GM18519 (cell line): ENCODE data around the gene ABHD16A.

Source experiments
- ATAC-seq: cut with Tn5 transposase; IDR thresholded peaks from one replicate; pipeline ENCODE4 v1.9.1; 2021; ENCODE audit warnings: mild to moderate bottlenecking, moderate library complexity; ENCODE audit not compliant: unreplicated experiment, low FRiP score

Gene ABHD16A

DNA sequence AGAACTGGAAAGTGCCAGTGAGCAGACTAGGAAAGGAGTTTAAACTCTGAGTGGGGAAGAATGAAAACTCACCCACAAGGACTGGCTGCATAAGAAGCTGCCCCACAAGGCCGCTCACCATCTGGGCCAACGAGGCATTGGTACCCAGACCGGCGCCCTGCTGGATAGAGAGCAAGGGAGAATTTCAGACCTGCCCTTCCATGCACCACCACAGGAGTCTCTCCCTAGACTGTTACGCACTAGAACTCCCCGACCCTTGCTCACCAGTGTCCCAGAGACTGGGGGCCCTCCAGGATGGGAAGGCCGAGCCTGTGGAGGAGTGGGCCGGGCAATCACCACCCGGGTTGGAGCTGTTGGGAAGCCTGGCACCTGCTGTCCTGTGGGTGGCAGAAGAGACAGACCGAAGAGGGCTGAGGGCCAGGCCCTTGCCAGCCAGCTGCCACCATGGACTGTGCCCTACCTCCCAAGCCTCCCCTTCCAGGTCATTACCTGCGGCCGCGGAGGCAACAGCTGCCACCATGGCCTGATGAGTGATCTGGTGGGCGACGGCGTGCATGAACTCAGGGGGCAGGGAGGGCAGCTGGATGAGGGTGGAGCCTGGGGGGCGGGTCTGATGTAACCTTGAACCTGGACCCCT, 59.2 kb downstream of the ABHD16A start:
- ATAC-seq, result no peak

DNA sequence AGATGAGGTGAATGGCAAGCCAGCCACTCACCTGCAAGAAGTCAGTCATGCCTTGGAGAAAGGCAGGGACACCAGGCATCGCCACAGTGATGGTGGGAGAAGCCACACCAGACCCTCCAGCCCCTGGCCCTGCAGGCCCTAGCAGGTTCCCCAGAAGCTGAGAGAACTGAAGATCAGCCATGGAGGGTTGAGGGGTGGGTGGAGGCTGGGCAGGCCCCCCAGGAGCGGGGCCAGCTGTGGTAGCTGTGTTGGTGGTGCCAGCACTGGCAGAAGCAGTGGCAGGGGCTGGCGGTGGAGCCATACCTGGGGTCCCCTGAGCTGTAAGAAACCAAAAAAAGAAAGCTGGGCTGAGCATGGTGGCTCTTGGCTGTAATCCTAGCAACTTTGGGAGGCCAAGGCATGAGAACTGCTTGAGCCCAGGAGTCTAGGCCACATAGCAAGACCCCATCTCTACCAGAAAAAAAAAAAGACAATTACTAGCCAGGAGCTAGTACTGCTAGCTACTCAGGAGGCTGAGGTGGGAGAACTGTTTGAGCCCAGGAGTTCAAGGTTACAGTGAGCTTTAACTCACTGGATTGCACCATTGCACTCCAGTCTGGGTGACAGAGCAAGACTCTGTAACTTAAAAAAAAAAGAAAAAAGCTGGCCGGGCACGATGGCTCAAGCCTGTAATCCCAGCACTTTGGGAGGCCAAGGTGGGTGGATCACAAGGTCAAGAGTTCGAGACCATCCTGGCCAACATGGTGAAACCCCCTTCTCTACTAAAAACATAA, 60.1 kb downstream of the ABHD16A start:
- no peak for ATAC-seq

DNA sequence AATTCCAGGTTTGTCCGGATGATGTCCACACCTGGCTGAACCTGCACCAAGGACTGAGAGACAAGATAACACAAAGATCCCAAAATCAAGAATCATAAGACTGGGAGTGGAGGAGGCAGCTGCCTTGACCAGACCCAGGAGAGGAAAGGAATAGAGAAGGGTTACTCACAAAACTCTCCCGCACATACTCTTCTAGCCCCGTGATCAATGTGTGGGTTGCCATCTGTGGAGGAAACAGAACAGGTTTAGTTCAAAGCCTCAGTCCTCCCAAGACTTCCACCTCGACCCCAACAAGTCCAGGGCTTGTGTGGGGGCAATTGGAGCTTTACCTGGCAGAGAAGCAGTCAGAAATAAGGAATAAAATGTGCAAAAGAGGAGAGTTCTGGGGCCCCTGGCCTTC, 61.8 kb downstream of the ABHD16A start:
- no peak for ATAC-seq

DNA sequence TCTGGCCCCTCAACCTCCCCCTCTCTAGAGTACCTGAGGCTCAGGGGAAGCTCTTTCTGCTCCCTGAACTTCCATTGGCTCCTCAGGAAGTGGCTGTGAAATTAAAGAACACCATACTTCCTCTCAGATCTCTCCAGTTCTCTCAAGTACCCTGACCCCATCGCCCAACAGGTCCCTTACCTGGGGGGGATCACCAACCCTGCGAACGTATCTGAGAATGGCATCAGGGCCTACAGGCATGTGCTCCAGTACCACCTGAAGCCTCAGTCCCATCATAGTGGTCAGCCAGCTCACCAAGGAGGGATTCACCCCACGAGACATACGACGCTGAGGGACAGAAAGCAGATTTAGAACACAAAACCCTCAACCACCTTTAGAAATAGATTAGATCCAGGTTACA, 62.5 kb downstream of the ABHD16A start:
- no peak for ATAC-seq

DNA sequence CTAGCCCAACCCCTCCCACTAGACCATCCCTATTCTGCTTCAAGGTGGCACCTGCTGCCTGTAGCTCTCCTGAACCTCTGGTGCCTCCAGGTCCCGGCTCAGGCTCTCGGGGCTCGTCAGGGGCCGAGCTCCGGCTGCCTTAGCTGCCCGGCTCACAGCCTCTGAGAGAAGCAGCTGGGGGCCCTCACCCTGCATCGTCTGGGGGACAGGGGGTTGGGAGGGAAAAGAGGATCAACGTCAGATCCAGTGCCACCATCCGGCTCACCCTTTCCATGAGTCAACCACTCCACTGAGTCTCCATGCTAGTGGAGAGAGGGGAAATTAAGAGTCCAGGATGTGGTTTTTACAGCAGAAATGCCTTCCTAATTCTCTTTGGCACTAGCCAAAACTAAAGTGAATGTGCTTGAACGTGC, 63.7 kb downstream of the ABHD16A start:
- no peak for ATAC-seq

DNA sequence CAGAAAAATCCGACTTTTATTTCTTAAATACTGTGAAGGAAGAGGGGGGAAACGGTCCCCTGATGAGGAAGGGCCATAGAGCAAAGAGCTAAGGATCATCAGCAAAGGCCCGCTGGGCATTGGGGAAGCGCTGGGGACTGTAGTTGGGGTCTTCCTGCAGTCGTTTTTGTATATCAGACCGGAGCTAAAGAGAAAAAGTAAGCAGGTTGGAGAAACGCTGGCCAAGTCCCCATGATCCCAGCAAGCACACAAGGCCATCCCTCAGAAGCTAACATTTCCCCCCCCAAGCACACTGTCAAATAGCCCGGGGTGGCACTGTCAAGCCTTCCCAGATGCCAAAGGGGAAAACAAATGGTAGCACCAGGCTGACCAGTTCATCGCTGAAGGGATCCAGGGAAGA, 64.1 kb downstream of the ABHD16A start:
- ATAC-seq, result no peak
